K562 (cell line): ENCODE results near the gene LRP2. TPM values are rescaled to one million over a fixed set of nuclear protein-coding genes. Genes with fewer than 3 reads are reported as not detected.
"Not testable (repeated sequence)": the region's sequence is repeated elsewhere in the genome, so short reads cannot be mapped to it uniquely, and the experiment has no call there.

ENCODE experiments used
- ATAC-seq: fragments of 200-7000 bp; cut with Tn5 transposase; 3 replicates; pipeline ENCODE4 v1.9.1; 2020; ENCODE audit warnings: moderate library complexity
- BruUV-seq: library from RNA; stranded (reverse); fragments of 400-500 nt; replicated peaks from 2 replicates; lab custom pipeline; 2021; lab: Mats Ljungman, UMichigan
- CTCF ChIA-PET: fragments of 300-600 bp; formaldehyde crosslinking; extraction: SDS; loops from one replicate; lab custom pipeline; 2021; ENCODE audit warnings: low intra/inter-chr PET ratio; lab: Yijun Ruan, JAX
- POLR2A ChIA-PET: fragments of 300-600, 350-650 bp; sonication (Branson Sonifier 250); formaldehyde crosslinking; extraction: SDS; loops from one replicate; lab custom pipeline; 2021; ENCODE audit warnings: antibody characterized with exemption, inconsistent platforms; lab: Yijun Ruan, JAX
- DNase-seq, 4 experiments: peaks; one replicate each; pipeline versions ENCODE4 v3.0.0 to v3.0.0-alpha.2; 2011 to 2018; ENCODE audit warnings: low spot score in 3 of 4, mixed read lengths in 3 of 4; ENCODE audit errors: extremely low read depth in 1 of 4
- FAIRE-seq: peaks from 2 replicates; lab custom pipeline; 2011; peaks lifted over from hg19 to GRCh38; lab: Jason Lieb, UNC
- H2AFZ ChIP-seq: 2 replicates; pipeline ENCODE4 v1.6.0; 2011; ENCODE audit warnings: low read depth, low read length, control low read depth, inconsistent platforms
- H3K27ac ChIP-seq: fragments of 200-600 bp; 3 replicates; pipeline ENCODE4 v1.8.0; 2011; ENCODE audit warnings: low read depth, mild to moderate bottlenecking, control low read depth, inconsistent platforms, low read length, moderate library complexity, mixed read lengths; ENCODE audit errors: extremely low read depth
- H3K27me3 ChIP-seq, 2 experiments: fragments of 300-600 bp in 1 of 2; 2 replicates in 1 of 2; 3 replicates in 1 of 2; pipeline versions ENCODE4 v1.6.0 to v1.8.0; 2011; ENCODE audit warnings: inconsistent platforms in 2 of 2, low read length in 2 of 2, mild to moderate bottlenecking in 1 of 2, mixed read lengths in 1 of 2, moderate library complexity in 1 of 2; ENCODE audit not compliant: control insufficient read depth in 2 of 2, insufficient read depth in 2 of 2
- H3K36me3 ChIP-seq: fragments of 300-600 bp; 3 replicates; pipeline ENCODE4 v1.8.0; 2011; ENCODE audit warnings: mild to moderate bottlenecking, low read length, inconsistent platforms; ENCODE audit not compliant: control insufficient read depth, insufficient read depth
- H3K4me1 ChIP-seq, 2 experiments: fragments of 200-600 bp in 1 of 2; replicated peaks in 1 of 2; 2 replicates in 1 of 2; 3 replicates in 1 of 2; pipeline versions ENCODE4 v1.5.1 to v1.8.0; 2011; ENCODE audit warnings: inconsistent platforms in 2 of 2, low read length in 2 of 2, mild to moderate bottlenecking in 1 of 2, mixed read lengths in 1 of 2, moderate library complexity in 1 of 2; ENCODE audit not compliant: control insufficient read depth in 2 of 2, insufficient read depth in 2 of 2
- H3K4me2 ChIP-seq: 2 replicates; pipeline ENCODE4 v1.6.1; 2011; ENCODE audit warnings: low read length, control low read depth, inconsistent platforms, mixed read lengths; ENCODE audit not compliant: insufficient read depth
- H3K4me3 ChIP-seq: fragments of 200-600 bp; sonication (generic), shearing (Covaris generic); 2 replicates; pipeline ENCODE4 v1.5.1; 2016; ENCODE audit warnings: control low read depth, inconsistent platforms
- H3K79me2 ChIP-seq: fragments of 200-600 bp; 3 replicates; pipeline ENCODE4 v1.8.0; 2011; ENCODE audit warnings: low read length, inconsistent platforms; ENCODE audit not compliant: control insufficient read depth, insufficient read depth
- H3K9ac ChIP-seq, 2 experiments: 2 replicates each; pipeline versions ENCODE4 v1.6.0 to v1.6.1; 2011; ENCODE audit warnings: low read depth in 2 of 2, low read length in 2 of 2, control low read depth in 1 of 2, inconsistent platforms in 1 of 2, mild to moderate bottlenecking in 1 of 2, mixed read lengths in 1 of 2; ENCODE audit not compliant: insufficient read depth in 1 of 2
- H3K9me1 ChIP-seq: one replicate; pipeline ENCODE4 v1.6.0; 2011; ENCODE audit warnings: inconsistent platforms, mild to moderate bottlenecking, low read length, moderate library complexity; ENCODE audit not compliant: control insufficient read depth, insufficient read depth
- H3K9me3 ChIP-seq: replicated peaks from 2 replicates; pipeline ENCODE4 v1.5.1; 2011; ENCODE audit warnings: low read depth, low read length, inconsistent platforms; ENCODE audit not compliant: control insufficient read depth, insufficient read depth
- H4K20me1 ChIP-seq: replicated peaks from 2 replicates; pipeline ENCODE4 v1.6.1; 2011; ENCODE audit warnings: low read length, inconsistent platforms, mixed read lengths; ENCODE audit not compliant: control insufficient read depth, insufficient read depth
- BCOR ChIP-seq: fragments of 450-650 bp; IDR thresholded peaks from 2 replicates; pipeline ENCODE4 v1.6.1; 2016
- ZNF146 ChIP-seq: IDR thresholded peaks from one replicate; pipeline ENCODE4 v1.6.1; 2018; ENCODE audit warnings: missing compliant biosample characterization; ENCODE audit not compliant: unreplicated experiment
- WGBS: fragments of 100-300 bp; shearing (Covaris generic); methylation state at CpG from one replicate; pipeline ENCODE4 v1.1.6; 2016; ENCODE audit warnings: low coverage, mixed read lengths; ENCODE audit not compliant: insufficient coverage; ENCODE audit errors: missing lambda C conversion rate; 5-methylcytosine and 5-hydroxymethylcytosine counted together
- in situ Hi-C: fragments of 300-500 bp; cut with MboI; formaldehyde crosslinking; loops from 4 replicates; pipeline ENCODE4 v1.15.0; 2018; ENCODE audit warnings: inconsistent platforms, mixed read lengths
- intact Hi-C: fragments of 100-400 bp; cut with micrococcal nuclease; formaldehyde crosslinking; loops from 2 replicates; pipeline ENCODE4 v1.14.2; 2022
- polyA plus RNA-seq, 8 experiments: library from polyadenylated mRNA; depleted of rRNA in 4 of 8; stranded (reverse) in 5 of 8; unstranded in 3 of 8; fragments of >200 nt; fragmentation: Nextera tagmentation in 2 of 8; fragmentation: Illumina TruSeq in 1 of 8; extraction: Ambion mirVana in 2 of 8; extraction: Trizol in 1 of 8; gene quantifications; 2 replicates each; pipeline versions ENCODE4 v1.2.1 to v1.2.3, GENCODE V29; 2011 to 2014; ENCODE audit warnings: inconsistent platforms in 1 of 8, missing spikeins in 1 of 8
- total RNA-seq, 7 experiments: library from RNA; depleted of rRNA in 6 of 7; stranded (reverse); fragments of >200 nt in 6 of 7; fragmentation: Illumina TruSeq in 2 of 7; extraction: Trizol in 2 of 7; gene quantifications; 2 replicates each; pipeline versions ENCODE4 v1.2.1 to v1.2.3, GENCODE V29; 2011 to 2021; ENCODE audit warnings: low replicate concordance in 1 of 7

Gene LRP2
- total and polyA plus RNA-seq, 9 of the 15 experiments (the other 6 are each of a cell fraction or from before 2014, with no cell fraction given) = 0.04 to 0.18 (median 0.11) TPM; not detected in 1

DNA sequence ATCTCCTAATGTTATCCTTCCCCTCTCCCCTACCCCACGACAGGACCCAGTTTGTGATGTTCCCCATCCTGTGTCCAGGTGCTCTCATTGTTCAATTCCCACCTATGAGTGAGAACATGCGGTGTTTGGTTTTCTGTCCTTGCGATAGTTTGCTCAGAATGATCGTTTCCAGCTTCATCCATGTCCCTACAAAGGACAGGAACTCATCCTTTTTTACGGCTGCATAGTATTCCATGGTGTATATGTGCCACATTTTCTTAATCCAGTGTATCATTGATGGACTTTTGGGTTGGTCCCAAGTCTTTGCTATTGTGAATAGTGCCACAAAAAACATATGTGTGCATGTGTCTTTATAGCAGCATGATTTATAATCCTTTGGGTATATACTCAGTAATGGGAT, 54.0 kb downstream of the LRP2 start:
- H2AFZ ChIP-seq, H3K36me3 ChIP-seq, DNase-seq, intact Hi-C loops, H3K27ac ChIP-seq, BruUV-seq, H3K4me1 ChIP-seq, H3K4me3 ChIP-seq, CTCF ChIA-PET, H3K9ac ChIP-seq, H3K79me2 ChIP-seq, H3K9me3 ChIP-seq, ATAC-seq, in situ Hi-C loops, FAIRE-seq, H3K9me1 ChIP-seq, H4K20me1 ChIP-seq, H3K27me3 ChIP-seq, POLR2A ChIA-PET, H3K4me2 ChIP-seq: not testable (repeated sequence)
- peak; percentile 91 for TF ChIP-seq ZNF146 (CRISPR knock-in tag)
- TF ChIP-seq BCOR = 0 out of 2 replicates have a peak, but pooled peaks have one; percentile 22
- WGBS = 0% methylated on average over 5 of the region's 5 CpGs

DNA sequence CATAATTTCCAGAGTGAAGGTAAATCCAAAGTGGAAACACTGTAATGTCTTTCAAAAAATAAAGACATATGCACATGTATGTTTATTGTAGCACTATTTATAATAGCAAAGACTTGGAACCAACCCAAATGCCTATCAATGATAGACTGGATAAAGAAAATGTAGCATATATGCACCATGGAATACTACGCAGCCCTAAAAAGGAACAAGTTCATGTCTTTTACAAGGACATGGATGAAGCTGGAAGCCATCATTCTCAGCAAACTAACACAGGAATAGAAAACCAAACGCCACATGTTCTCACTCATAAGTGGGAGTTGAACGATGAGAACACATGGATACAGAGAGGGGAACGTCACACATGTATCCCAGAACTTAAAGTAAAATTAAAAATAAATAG, 57.6 kb downstream of the LRP2 start:
- in situ Hi-C loops, intact Hi-C loops, H3K9me1 ChIP-seq, ATAC-seq, CTCF ChIA-PET, H3K9me3 ChIP-seq, H3K4me3 ChIP-seq, H3K4me1 ChIP-seq, H3K9ac ChIP-seq, H4K20me1 ChIP-seq, H3K79me2 ChIP-seq, DNase-seq, H3K27ac ChIP-seq, FAIRE-seq, POLR2A ChIA-PET, H3K4me2 ChIP-seq, H2AFZ ChIP-seq, BruUV-seq, H3K27me3 ChIP-seq, H3K36me3 ChIP-seq: not testable (repeated sequence)
- WGBS = 3% methylated on average over 4 of the region's 4 CpGs
- peak; percentile 80 for TF ChIP-seq ZNF146 (CRISPR knock-in tag)
